Measurements from ENCODE around the gene CNTN4. TPM values are rescaled to one million over a fixed set of nuclear protein-coding genes. Genes with fewer than 3 reads are reported as not detected.

Gene CNTN4
- total RNA-seq, 1 donor from 2014 or later, result 34.3 TPM

DNA sequence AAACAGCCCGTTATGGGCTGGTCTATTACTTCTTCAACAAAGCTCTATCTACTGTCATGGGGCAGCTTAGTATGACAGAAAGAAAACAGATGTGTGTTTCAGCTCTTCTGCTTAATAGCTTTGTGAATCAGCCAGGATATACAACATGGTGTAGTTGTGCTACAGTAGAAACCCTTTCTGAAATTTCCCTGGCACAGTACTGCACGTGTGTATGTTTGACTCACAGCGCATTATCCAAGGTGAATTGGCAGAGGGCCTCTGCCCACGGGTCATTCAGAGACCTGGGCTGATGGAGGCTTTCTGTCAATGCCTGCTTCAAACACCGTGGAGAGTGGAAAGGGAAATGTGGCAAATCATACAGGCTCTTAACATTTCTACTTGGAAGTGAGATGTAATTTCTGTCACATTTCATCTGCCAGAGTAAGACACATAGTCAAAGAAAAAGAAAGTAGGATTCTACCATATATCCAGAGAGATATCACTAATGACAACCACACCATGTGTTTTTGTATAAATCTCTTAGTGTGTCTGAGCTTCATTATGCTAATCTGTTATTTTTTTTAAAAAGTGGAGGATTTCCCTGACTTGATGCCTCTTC, 505.1 kb downstream of the CNTN4 start:
- DNase-seq, result peak; percentile 9

DNA sequence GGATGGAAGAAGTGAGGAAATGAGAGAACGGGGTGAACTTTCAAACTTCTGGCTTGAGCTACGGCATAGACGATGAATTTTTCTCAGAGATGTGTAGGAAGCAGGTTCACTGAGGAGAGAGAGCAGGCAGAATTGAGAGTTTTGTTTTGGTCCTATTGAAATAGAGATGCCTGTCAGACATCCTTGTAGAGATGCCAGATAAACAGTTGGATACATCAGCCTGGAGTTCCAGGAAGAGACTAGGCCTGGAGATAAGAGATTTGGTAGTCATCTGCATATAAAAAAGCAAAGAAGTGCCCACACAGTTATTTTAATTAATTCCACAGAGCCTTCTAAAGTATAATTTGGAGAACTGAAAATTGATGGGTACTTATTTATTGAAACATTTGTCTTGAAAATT, 515.9 kb downstream of the CNTN4 start:
- DNase-seq, result no peak

DNA sequence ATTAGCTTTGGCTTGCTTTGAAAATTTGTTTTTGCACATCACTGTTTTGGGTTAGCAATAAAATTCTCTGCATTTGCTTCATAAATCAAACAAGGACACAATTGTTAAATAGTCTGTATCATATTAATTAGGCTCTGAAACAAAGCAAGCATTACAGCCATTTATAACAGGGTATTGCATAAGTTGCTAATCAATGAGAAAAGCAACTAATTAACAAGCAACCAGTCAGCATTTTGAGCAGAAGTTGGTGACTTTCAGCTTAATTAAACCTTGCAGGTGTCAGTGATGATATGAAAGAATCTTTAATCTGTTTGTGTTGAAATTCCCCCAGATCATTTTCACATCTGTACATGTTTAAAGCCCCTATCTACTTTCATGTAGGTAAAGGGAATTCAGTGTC, 516.4 kb downstream of the CNTN4 start:
- no peak for DNase-seq

DNA sequence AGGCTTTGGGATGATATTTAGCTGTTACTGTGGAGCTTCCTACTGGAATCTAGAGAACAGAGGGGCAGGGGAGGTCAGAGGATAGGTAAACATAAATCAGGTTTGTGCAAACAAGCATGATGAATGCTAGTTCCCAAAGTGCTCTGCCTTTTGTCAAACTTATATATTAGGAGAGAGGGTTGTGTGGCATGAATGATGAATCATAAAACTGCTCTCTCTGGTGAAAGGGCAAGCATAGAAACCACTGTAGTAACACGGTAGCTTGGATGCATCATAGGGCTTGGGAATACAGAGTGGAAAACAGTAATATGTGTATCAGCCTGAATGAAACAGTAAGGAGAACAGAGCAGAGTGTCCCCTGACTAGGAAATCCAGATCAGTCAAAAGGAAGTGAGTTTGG, 524.8 kb downstream of the CNTN4 start:
- DNase-seq, result no peak

DNA sequence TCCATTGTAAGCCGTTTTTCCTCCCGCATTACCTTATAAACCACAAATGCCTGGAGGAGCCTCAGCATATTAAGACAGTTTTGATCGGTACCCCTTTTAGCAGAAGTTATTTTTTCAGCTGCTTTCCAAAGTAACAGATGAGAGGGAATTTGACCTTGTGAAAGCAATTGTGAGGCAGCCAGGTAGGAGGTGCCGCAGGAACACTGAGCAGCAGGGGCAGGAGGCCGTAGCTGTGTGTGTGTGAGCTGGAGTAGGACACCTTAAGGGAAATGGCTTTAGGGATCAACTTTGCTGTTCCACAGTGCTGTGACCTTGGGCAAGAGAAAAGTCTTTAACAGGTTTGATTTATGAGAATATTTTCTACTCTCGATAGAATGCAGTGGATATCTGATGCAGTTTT, 529.5 kb downstream of the CNTN4 start:
- DNase-seq, result no peak

DNA sequence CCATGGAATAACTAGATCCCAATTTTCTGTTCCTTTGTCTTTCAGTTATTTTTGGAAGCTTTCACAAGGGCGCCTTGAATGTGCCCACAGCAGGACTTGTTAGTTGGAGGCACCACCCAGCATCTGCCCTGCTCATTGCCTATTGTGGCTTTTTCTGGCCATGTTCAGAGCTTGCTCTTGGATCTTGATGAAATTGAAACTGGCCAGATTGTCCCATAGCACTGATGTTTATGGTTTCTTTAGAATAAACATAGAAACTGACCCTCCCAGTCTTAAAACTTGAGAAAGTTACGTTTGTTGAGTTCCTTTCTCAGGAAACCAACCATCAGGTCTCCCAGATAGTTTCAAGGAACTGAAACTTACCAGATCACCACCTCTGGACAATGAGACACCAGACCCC, 536.8 kb downstream of the CNTN4 start:
- no peak for DNase-seq

DNA sequence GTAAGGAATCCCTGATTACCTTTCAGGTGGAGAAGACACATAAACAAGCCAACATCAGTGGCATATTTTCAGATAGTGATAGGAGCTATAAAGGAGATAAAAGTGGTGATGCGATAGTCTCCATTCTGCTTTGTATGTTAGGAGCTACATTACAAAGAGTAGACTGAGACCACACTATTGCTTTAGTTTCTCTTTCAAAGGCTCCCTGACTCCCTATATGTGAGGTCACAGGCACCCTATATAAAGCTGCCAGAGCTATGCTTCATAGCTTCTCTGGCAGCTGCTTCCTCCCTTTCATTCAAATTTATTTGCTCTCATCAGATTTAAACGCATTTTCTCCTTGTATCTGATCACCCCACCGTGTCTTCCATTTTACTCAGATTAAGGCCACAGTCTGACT, 544.9 kb downstream of the CNTN4 start:
- no peak for DNase-seq

DNA sequence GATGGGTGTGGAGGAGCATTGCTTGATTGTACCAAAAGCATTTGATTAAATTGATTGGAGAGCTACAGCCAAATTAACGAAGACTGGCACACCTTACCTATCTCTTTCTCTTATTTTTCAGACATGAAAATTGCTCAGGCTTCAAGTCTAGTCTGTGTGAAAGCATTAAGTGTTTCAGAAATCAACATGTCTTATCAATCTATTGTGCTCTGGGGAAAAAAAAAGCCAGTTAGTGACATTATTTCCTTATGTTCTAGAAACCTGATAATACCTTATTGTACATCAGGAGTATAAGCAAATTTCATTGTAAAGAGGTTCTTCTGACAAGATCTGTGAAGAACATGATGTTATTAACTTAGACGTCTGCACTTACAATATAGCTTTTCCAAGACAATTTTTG, 546.3 kb downstream of the CNTN4 start:
- no peak for DNase-seq

DNA sequence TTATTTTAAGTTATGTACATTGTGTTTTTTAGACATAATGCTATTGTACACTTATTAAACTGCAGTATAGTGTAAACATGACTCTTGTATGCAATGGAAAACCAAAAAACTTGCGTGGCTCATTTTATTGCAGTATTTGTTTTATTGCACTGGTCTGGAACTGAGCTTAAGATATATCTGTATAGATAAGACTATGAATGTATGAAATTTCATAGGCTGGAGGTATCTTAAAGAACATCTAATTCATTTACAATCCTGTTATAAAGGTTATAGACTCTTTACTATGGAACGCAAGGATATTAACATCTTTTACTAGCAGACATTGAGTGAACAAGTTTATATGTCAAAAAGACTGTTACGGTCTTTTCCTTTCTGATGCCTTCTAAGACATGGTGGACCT, 552.1 kb downstream of the CNTN4 start:
- DNase-seq, result no peak

DNA sequence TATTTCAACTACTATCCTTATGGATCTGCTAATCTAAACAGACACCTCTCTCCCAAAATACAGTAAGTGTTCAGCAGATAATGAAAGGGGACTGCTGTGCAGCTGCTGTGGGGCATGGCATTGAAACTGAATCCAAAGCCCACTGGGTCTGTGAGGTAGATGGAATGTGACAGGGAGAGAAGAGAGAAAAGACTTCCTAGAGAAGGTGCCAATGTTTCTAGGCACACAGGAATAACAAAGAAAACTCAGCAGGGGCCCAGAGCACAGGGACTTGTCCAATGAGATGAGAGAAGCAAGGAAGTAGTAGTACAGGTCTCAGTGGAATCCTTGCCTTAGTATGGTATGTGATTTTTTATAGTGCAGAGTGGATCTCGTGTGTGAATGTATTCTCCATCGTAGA, 553.7 kb downstream of the CNTN4 start:
- DNase-seq, result no peak

DNA sequence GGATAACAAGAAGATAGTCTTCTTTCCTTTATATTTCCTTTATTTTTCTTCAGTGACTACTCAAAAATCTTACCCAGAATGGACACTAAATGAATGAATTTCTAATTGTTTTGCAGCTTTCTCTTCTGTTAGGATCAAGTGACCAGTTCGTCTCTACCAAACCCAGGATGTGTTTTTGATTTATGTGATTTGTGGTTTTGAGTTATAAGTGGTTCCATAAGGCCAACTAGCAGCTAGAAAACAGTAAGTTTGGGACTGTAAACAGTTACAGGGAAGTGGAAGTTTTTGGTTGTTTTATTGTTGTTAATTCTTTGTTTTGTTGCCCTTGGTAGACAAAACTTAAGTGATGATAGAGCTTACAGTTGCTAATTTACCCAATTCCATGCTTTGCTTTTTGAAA, 555.0 kb downstream of the CNTN4 start:
- no peak for DNase-seq

DNA sequence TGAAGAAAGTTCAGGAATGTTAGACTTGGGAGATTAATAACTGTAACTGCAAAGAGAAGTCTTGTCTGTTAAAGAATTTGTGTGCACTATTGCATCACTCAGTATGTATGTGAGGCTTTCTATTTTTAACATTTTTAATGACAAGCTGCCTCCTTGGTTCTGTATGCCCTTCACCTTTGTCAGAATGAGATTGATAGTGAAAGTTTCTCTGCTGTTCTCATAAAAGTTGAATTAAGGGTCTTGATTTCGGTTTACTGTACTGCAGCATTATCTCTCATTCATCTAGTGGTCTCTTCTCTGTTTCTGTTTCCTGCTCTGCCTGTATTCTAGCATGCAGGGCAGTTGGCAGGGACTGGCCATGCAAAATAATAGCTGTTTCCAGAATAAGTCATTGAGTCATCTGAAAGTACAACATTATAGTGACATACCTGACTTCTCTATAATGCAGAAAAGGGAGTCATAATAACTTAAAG, 556.6 kb downstream of the CNTN4 start:
- no peak for DNase-seq

DNA sequence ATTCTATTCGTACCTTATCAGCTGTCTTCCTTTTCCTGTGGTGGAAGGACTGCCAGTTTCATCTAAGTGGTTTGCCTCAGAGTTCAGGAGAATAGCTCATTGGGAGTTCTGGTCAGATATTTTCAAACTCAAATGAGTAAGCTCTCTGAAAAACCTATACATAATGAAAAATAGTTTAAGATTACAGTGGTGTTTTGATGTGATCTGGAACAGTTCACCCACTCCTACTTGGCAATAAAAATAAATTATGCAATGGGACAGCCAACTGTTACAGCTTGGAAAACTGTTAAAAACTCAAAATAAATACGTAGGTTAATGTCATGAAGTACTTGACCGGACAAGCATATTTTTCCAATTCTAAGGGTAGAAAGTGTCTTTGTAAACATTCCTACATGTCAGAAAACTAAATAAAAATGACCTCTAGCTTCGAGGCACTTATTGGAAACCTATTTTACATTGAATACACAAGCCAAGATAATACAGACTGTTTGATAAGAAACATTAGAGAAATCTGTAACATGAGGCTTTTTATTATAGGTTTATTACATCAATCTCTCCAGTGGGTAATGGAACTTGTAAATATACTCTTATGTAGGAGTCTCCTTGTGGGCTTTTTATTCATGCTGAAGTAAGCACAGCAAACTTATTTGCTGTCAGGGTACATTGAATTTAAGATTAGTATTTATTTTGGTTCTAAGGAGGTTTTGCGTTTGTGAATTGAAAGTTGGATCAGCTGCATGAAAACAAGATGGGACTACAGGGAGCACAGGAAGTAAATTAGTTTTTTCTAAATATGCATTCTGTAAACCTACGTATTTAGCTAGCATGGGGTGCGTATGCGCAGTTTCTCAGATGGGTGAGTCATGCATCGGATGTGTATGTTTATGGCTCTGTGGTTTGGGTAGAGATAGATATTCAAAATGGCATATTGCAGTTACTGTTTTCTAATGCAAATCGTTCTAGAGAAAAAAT, 558.4 kb downstream of the CNTN4 start:
- DNase-seq, result peak; percentile 17

DNA sequence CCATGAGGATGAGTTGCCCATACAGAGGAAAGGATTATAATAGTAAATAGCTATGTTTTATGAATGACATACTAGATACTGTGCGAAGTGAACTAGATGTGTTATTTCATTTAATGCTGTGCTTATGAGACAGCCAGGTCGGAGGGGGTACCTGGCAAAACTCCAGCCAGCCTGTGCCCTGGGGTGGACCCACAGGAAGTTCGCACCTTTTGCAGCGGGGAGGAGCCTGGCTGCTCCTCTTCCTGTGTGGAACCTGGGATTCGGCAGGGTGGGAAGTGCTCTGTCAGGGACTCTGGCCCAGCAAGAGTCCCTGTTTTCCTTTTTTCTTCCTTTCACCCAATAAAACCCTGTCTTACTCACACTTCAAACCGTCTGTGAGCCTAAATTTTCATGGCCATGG, 559.3 kb downstream of the CNTN4 start:
- DNase-seq, result no peak

DNA sequence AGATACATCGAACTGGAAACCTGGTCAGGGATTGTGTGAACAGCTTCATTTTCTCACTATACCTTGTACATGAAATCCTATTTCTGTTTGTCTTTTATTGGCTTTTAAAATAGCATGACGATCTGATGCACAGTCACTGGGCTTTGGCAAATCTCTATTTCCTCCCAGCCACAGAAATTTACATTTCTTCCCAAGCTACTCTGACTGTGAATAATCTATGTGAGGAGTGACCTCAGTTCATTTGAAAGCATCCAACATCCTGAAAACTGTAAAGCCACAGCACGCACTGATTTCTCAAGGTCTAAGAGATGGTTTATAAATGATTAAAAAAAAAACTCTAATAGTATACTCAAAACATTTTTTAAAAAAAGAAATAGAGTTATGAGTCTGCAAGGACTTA, 561.2 kb downstream of the CNTN4 start:
- DNase-seq, result no peak

DNA sequence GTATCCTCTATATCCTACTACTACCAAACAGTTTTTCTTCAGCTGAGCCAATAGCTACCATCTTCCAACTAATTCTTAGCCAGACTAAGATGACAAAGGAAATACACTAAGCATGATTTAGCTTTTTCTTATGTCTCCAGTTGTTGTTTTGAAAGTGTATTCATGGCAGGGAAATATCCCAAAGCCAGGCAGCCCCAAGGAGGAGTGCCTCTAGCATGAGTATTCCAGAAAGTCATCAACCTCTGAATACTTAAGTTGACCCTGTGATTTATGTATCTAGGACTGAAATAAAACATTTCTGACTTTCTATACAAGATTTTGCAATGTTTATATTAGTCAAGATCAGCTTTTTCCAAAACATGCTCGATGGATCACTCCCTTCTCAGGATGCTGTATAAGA, 562.4 kb downstream of the CNTN4 start:
- DNase-seq, result no peak

DNA sequence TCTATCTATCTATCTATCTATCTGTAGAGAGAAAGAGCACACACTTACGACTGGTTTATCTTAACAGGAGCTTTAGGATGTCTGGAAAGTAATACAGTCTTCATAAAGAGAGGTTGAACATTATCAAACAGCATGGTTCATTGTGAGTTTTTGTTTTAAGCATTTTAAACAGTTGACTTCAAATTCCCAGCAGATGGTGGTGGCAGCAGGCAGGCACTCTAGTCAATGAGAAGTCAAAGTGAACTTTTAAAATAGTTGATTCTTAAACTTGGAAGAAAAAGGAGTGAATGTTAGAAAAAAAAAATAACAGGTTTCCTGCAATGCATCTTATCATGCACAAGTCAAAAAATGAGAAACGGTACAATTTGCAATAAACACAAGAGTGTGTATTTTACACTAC, 578.8 kb downstream of the CNTN4 start:
- DNase-seq, result no peak

DNA sequence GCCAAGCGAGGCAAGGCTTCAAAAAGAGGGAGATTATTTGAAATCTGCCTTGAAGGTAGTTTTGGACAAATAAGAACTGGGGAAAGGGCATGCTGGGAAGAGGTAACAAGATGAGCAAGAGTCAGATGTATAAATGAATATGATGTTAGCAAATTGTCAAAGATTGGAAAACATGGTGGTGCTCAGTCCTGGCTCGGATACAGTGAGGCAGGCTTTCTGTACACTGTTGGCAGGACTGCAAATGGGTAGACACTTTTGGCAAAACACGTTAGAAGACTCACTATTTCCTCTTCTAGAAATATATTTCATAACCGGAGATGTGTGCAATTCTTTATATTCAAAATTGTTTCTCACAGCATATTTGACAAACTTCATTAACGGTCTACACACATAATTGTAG, 581.6 kb downstream of the CNTN4 start:
- DNase-seq, result no peak

DNA sequence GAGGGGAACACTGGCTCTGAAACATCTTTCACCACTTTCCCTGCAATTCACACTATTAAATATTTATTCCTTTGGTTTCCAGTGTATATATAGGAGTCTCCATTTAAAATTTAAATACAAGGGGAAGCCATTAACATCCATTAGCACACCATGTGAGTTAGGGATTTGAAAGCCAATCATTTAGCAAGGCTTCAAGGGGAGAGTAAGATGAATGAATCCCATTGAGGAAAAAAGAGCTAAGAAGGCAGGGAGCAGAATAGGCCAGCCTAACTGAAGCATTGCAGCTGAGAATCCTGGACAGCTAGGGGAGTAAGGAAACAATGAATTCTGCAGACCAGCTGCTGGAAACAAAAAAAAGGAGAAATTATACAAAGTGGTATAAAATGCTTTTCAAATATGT, 585.4 kb downstream of the CNTN4 start:
- DNase-seq, result no peak

DNA sequence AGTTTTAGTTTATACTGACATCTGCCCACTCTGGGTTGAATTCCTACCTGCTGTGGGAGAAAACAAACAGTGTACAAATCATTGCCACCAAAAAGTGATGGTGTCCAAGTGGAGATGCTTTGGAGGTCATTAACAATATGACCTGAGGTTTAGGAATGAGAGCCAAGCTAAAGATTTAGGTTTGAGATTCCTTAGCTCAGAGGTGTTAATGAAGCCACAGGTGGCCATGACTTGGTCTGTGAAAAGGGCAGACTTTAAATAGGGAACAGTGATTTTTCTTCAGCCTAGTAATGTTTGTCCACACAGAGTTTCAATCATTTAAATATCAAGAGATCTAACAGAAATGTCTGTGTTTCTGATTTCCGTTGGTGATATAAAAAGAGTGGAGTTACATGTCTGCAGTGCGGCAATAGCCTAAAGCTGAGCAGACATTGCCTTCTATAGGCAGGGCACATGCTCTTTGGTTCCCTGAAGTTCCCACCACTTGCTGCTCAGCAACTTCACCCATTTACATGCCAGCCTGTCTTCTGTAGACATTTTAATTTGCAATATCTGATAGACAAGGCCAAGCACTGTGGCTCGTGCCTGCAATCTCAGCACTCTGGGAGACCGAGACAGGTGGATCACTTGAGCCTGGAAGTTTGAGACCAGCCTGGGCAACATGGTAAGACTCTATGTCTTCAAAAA, 588.3 kb downstream of the CNTN4 start:
- no peak for DNase-seq

DNA sequence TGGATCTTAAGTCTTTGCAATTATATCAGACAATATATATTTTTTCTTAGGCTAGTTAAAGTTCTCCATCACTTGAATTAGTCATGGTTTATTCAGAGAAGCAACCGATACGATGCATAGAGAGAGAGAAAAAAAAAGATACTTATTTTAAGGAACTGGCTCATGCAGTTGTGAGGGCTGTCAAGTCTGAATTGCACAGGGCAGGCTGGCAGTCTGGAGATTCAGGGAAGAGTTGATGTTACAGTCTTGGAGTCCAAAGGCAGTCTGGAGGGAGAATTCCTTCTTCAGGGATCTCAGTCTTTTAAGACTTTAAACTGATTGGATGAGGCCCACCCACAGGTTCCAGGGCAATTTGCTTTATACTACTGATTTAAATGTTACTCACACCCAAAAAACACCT, 598.9 kb downstream of the CNTN4 start:
- no peak for DNase-seq

DNA sequence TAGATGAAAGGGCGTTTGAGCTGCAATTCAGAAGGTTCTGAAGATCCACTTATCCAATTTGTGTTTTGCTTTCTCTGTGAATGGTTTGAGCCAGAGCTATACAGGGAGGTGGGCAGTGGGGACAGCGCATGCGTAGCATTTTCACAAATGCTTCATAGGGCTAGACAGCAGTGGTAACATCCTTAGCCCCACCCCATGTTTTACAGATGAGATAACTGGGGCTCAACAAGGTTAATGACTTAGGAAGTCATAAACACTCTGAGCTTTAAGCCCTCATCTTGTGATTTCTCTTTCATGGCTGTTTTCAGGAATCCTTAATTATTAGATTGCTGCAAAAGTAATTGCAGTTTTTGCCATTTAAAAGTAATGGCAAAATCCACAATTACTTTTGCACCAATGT, 602.8 kb downstream of the CNTN4 start:
- DNase-seq, result no peak

DNA sequence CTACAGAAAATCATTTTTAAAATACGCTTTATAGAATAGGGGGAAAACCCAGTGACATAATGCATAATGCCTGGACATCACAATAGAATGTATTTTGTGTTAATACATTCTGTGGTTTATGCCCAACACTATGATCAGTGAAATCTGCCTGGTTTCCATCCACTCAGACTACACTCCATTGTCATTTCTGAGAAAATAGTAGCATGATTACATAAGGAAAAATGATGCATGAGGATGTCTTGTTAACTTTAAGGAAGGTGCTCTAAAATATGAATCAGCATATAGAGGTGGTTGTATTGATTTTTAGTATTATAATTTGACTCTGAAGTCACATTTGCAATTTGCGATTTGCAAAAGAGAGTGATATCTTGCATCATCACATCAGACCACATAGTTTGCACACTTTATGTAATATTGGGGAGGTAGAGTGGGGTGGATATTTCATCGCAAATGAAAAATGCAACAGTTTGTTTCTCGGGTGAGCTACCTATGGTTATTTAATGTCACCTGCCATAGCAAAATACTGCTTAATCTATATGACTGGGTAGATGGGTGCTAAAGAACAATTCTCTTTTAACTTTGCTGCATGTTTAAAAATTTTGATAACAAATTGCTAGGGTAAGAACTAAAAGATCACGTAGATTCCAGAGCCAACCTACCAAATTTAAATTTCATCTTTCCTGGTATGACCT, 607.6 kb downstream of the CNTN4 start:
- DNase-seq, result no peak
